SK-N-MC (cell line): ENCODE results near the gene TERT.

Source experiments
- EZH2 ChIP-seq: fragments of 200-600 bp; sonication (generic); IDR thresholded peaks from one replicate; pipeline ENCODE4 v1.6.1; 2017; ENCODE audit warnings: antibody characterized with exemption
- FOXP2 ChIP-seq: optimal IDR thresholded peaks from 2 replicates; pipeline ENCODE3; 2011; ENCODE audit warnings: mild to moderate bottlenecking, moderate library complexity; ENCODE audit not compliant: insufficient read depth; ENCODE audit errors: extremely low read length, control extremely low read depth
- POLR2AphosphoS5 ChIP-seq: IDR thresholded peaks from 2 replicates; pipeline ENCODE4 v1.6.1; 2012; ENCODE audit warnings: mild to moderate bottlenecking, low read depth, low read length, borderline replicate concordance

- no peak for TF ChIP-seq EZH2
- no peak for TF ChIP-seq POLR2AphosphoS5
- no peak for TF ChIP-seq FOXP2
Measured at GRCh38 chr5:1325870-1326531, 31.1 kb upstream of the TERT start.
